A549 (cell line): ENCODE data around the gene FANCG. TPM values are rescaled to one million over a fixed set of nuclear protein-coding genes. Genes with fewer than 3 reads are reported as not detected.

Source experiments
- ATAC-seq, 2 experiments: fragments of 200-7000 bp in 1 of 2; fragments of >200 bp in 1 of 2; cut with Nextera tagmentation in 1 of 2; cut with Tn5 transposase in 1 of 2; 3 replicates each; pipeline versions ENCODE4 v1.8.0 to v1.9.1; 2018 to 2020; ENCODE audit warnings: mild to moderate bottlenecking in 1 of 2, moderate library complexity in 1 of 2
- CTCF ChIA-PET: fragments of 300-600 bp; sonication (Branson Sonifier 250); formaldehyde crosslinking; extraction: SDS; loops from one replicate; lab custom pipeline; 2021; ENCODE audit warnings: antibody characterized with exemption, inconsistent platforms; lab: Yijun Ruan, JAX
- POLR2A ChIA-PET: fragments of 350-600 bp; formaldehyde crosslinking; extraction: SDS; loops from one replicate; lab custom pipeline; 2021; ENCODE audit warnings: antibody characterized with exemption, inconsistent platforms; lab: Yijun Ruan, JAX
- DNase-seq, 2 experiments: peaks; one replicate each; pipeline versions ENCODE4 v3.0.0 to v3.0.0-alpha.2; 2011 to 2016; ENCODE audit warnings: low read depth in 1 of 2, low spot score in 1 of 2
- FAIRE-seq: peaks from 2 replicates; lab custom pipeline; 2011; peaks lifted over from hg19 to GRCh38; lab: Jason Lieb, UNC
- H3K27ac ChIP-seq, 2 experiments: fragments of >200 bp; sonication (Bioruptor Twin); formaldehyde crosslinking; 3 replicates each; pipeline ENCODE4 v1.5.1; 2016 to 2017
- H3K4me1 ChIP-seq: fragments of >200 bp; sonication (Bioruptor Twin); formaldehyde crosslinking; 3 replicates; pipeline ENCODE4 v1.6.1; 2016
- H3K4me2 ChIP-seq: fragments of >200 bp; sonication (Bioruptor Twin); formaldehyde crosslinking; 3 replicates; pipeline ENCODE4 v1.6.1; 2016
- H3K4me3 ChIP-seq: fragments of >200 bp; sonication (Bioruptor Twin); formaldehyde crosslinking; 3 replicates; pipeline ENCODE4 v1.5.1; 2016
- H3K9me3 ChIP-seq: fragments of >200 bp; sonication (Bioruptor Twin); formaldehyde crosslinking; 3 replicates; pipeline ENCODE4 v1.6.1; 2016
- ATOH8 ChIP-seq: fragments of 250-450 bp; sonication (Bioruptor Pico); IDR thresholded peaks from 2 replicates; pipeline ENCODE4 v1.5.0; 2020; ENCODE audit warnings: low read depth, mild to moderate bottlenecking, moderate library complexity
- CBX2 ChIP-seq: fragments of 200-600 bp; sonication (generic); IDR thresholded peaks from 2 replicates; pipeline ENCODE4 v1.6.1; 2016; ENCODE audit warnings: low read depth, mild to moderate bottlenecking, borderline replicate concordance
- CBX8 ChIP-seq: fragments of 200-600 bp; sonication (generic); IDR thresholded peaks from 2 replicates; pipeline ENCODE4 v1.6.1; 2016
- E2F6 ChIP-seq: IDR thresholded peaks from 2 replicates; pipeline ENCODE4 v1.6.1; 2012; ENCODE audit warnings: low read depth, borderline replicate concordance
- ELK1 ChIP-seq: fragments of 150-350 bp; IDR thresholded peaks from 2 replicates; pipeline ENCODE4 v1.6.1; 2014; ENCODE audit warnings: low read depth, mild to moderate bottlenecking, low read length
- EP300 ChIP-seq, 2 experiments: fragments of >200 bp; sonication (Bioruptor Twin); formaldehyde crosslinking; IDR thresholded peaks; 2 replicates in 1 of 2; 3 replicates in 1 of 2; pipeline ENCODE4 v1.6.1; 2016 to 2017
- FOSL2 ChIP-seq, 2 experiments: fragments of 450-650 bp in 1 of 2; fragments of >200 bp in 1 of 2; sonication (Bioruptor Twin) in 1 of 2; formaldehyde crosslinking; IDR thresholded peaks; 2 replicates each; pipeline versions ENCODE4 v1.5.0 to v1.6.1; 2016 to 2020; ENCODE audit warnings: mild to moderate bottlenecking in 1 of 2, moderate library complexity in 1 of 2
- HES2 ChIP-seq: fragments of >200 bp; sonication (Bioruptor Twin); formaldehyde crosslinking; IDR thresholded peaks from 2 replicates; pipeline ENCODE4 v1.6.1; 2016
- KDM1A ChIP-seq: fragments of 200-600 bp; sonication (generic); IDR thresholded peaks from 2 replicates; pipeline ENCODE4 v1.6.1; 2016; ENCODE audit warnings: low read depth, mild to moderate bottlenecking
- MAFK ChIP-seq: fragments of 450-650 bp; IDR thresholded peaks from 2 replicates; pipeline ENCODE4 v1.6.1; 2014; ENCODE audit not compliant: partially characterized antibody
- PHF8 ChIP-seq: fragments of 200-600 bp; sonication (generic); IDR thresholded peaks from 2 replicates; pipeline ENCODE4 v1.6.1; 2016; ENCODE audit warnings: low read depth, mild to moderate bottlenecking, antibody characterized with exemption, moderate library complexity, borderline replicate concordance
- POLR2AphosphoS2 ChIP-seq: conservative IDR thresholded peaks from 2 replicates; pipeline ENCODE4 v1.6.1; 2012; ENCODE audit warnings: low read length, improper control_type of control experiment, inconsistent platforms
- SMC3 ChIP-seq: fragments of >200 bp; sonication (Bioruptor Twin); formaldehyde crosslinking; IDR thresholded peaks from 3 replicates; pipeline ENCODE4 v1.6.1; 2018; ENCODE audit warnings: inconsistent platforms
- USF2 ChIP-seq: fragments of 450-650 bp; IDR thresholded peaks from 2 replicates; pipeline ENCODE4 v1.6.1; 2014; ENCODE audit warnings: antibody characterized with exemption
- ZFP36 ChIP-seq: fragments of 450-650 bp; IDR thresholded peaks from 2 replicates; pipeline ENCODE4 v1.6.1; 2014; ENCODE audit warnings: borderline replicate concordance; ENCODE audit not compliant: partially characterized antibody
- ZSCAN20 ChIP-seq: fragments of 250-450 bp; sonication (Bioruptor Pico); IDR thresholded peaks from 2 replicates; pipeline ENCODE4 v1.8.0; 2022; ENCODE audit warnings: mild to moderate bottlenecking, moderate library complexity
- WGBS: methylation state at CpG from one replicate; pipeline ENCODE4 v1.1.6; 2017; ENCODE audit errors: missing lambda C conversion rate; 5-methylcytosine and 5-hydroxymethylcytosine counted together
- polyA plus RNA-seq, 4 experiments: library from polyadenylated mRNA; depleted of rRNA in 3 of 4; stranded (reverse); fragments of >200 nt; fragmentation: RNase III in 1 of 4; extraction: RNeasy Plus Mini Kit Qiagen cat#74134 plus additional on column Dnase treatment in 1 of 4; gene quantifications; 2 replicates in 3 of 4; 3 replicates in 1 of 4; pipeline ENCODE4 v1.2.3, GENCODE V29; 2011 to 2017

FANCG gene
- polyA plus RNA-seq, 2 of the 4 experiments (the other 2 are of a cell fraction) = 34.9 to 53.5 TPM

- TF ChIP-seq E2F6 (no peak), CBX2 (no peak)
Observed at GRCh38 chr9:35044071-35044470, 35.7 kb downstream of the FANCG start (continued).

GRCh38 chr9:35042891-35043545 lies 36.7 kb downstream of the FANCG start:
- Histone ChIP-seq H3K4me1 (peaks cover 7% of the 10 kb centered on the region; the same call in 2 of the 3 replicates), H3K4me2 (no peak overlapping the region), H3K9me3 (no peaks in the 10 kb centered on the region), H3K4me3 (no peak overlapping the region), H3K27ac (no peak overlapping the region)
- FAIRE-seq = no peak
- no peak for DNase-seq
- 91% methylated on average over 6 of the region's 6 CpGs for WGBS
- POLR2A ChIA-PET = no interaction called here
- peak; percentile 5; a peak in 2 of 6 replicates for ATAC-seq
- CTCF ChIA-PET = interaction anchor here (0.7 to 4.2 kb wide), 7 partner anchors 9 to 511 kb away, joined by 3 to 34 read pairs (median 7); partner anchors contain the start of gene VCP
- no peak for TF ChIP-seq ZSCAN20
- TF ChIP-seq SMC3 = no peak
- no peak for TF ChIP-seq ZFP36
- TF ChIP-seq CBX8 = no peak

GRCh38 chr9:35042081-35042604 lies 37.6 kb downstream of the FANCG start:
- TF ChIP-seq ATOH8 (no peak), PHF8 (no peak), HES2 (no peak), FOSL2 (IDR thresholded peaks at IDR 0.05) (no peak), FOSL2 (CRISPR knock-in tag; IDR thresholded peaks at IDR 0.05) (no peak), CBX8 (no peak), ELK1 (no peak), ZFP36 (no peak), POLR2AphosphoS2 (no peak), EP300 (IDR thresholded peaks at IDR 0.05) (no peak), KDM1A (no peak), MAFK (no peak), USF2 (no peak)
- FAIRE-seq = no peak
- peaks cover 7% of the 10 kb centered on the region; the same call in 2 of the 3 replicates for H3K4me1 ChIP-seq
- 85% methylated on average over 3 of the region's 3 CpGs for WGBS
- H3K9me3 ChIP-seq = no peaks in the 10 kb centered on the region
- H3K4me3 ChIP-seq = no peak overlapping the region
- DNase-seq = no peak
- POLR2A ChIA-PET = interaction anchor here (1.1 kb wide), 1 partner anchor 9 kb away, joined by 3 read pairs; no protein-coding TSS in a partner anchor
- no peak overlapping the region for H3K27ac ChIP-seq
- no peak overlapping the region for H3K4me2 ChIP-seq
- peak in 1 of 2 experiments; percentile 6; a peak in 2 of 6 replicates for ATAC-seq
- CTCF ChIA-PET = interaction anchor here (1.4 to 4.2 kb wide), 4 partner anchors 10 to 512 kb away, joined by 4 to 34 read pairs (median 13); no protein-coding TSS in a partner anchor
